Neural cell (in vitro differentiated cells): ENCODE data around the gene PBX1.

ENCODE experiments used
- EP300 ChIP-seq: fragments of 450-650 bp; conservative IDR thresholded peaks from 2 replicates; pipeline ENCODE4 v1.6.1; 2014; ENCODE audit warnings: antibody characterized with exemption, mild to moderate bottlenecking, moderate library complexity; ENCODE audit not compliant: poor library complexity, severe bottlenecking
- POLR2AphosphoS5 ChIP-seq: IDR thresholded peaks from 2 replicates; pipeline ENCODE4 v1.6.1; 2012
- TAF1 ChIP-seq: IDR thresholded peaks from 2 replicates; pipeline ENCODE4 v1.6.1; 2012; ENCODE audit warnings: low read depth

GRCh38 chr1:164781972-164782371, 223.0 kb downstream of the PBX1 start:
- TF ChIP-seq EP300, result no peak
- no peak for TF ChIP-seq POLR2AphosphoS5
- no peak for TF ChIP-seq TAF1
